Hepatocyte (in vitro differentiated cells): Measurements from ENCODE around the gene CCDC27. TPM values are rescaled to one million over a fixed set of nuclear protein-coding genes. Genes with fewer than 3 reads are reported as not detected.

ENCODE experiments used
- DNase-seq: peaks from one replicate; pipeline ENCODE4 v3.0.0-alpha.2; 2016; ENCODE audit warnings: low spot score
- H2AFZ ChIP-seq: fragments of 200-600 bp; sonication (generic); 2 replicates; pipeline ENCODE4 v1.6.0; 2016; ENCODE audit warnings: antibody characterized with exemption, mild to moderate bottlenecking
- H3K27ac ChIP-seq: fragments of 200-600 bp; sonication (generic); 2 replicates; pipeline ENCODE4 v1.5.1; 2016; ENCODE audit warnings: mild to moderate bottlenecking
- H3K27me3 ChIP-seq: fragments of 200-600 bp; sonication (generic); 2 replicates; pipeline ENCODE4 v1.6.1; 2016
- H3K36me3 ChIP-seq: fragments of 200-600 bp; sonication (generic); replicated peaks from 2 replicates; pipeline ENCODE4 v1.5.1; 2016; ENCODE audit warnings: low read depth; ENCODE audit not compliant: insufficient read depth
- H3K4me1 ChIP-seq: fragments of 200-600 bp; sonication (generic); 2 replicates; pipeline ENCODE4 v1.5.1; 2016; ENCODE audit warnings: mild to moderate bottlenecking, moderate library complexity; ENCODE audit not compliant: insufficient read depth
- H3K4me2 ChIP-seq: fragments of 200-600 bp; sonication (generic); 2 replicates; pipeline ENCODE4 v1.6.0; 2016
- H3K4me3 ChIP-seq: fragments of 200-600 bp; sonication (generic); 2 replicates; pipeline ENCODE4 v1.5.1; 2016; ENCODE audit warnings: mild to moderate bottlenecking
- H3K79me2 ChIP-seq: fragments of 200-600 bp; sonication (generic); 2 replicates; pipeline ENCODE4 v1.6.0; 2017; ENCODE audit warnings: mild to moderate bottlenecking
- H3K9me2 ChIP-seq: fragments of 200-600 bp; sonication (generic); replicated peaks from 2 replicates; pipeline ENCODE4 v1.6.0; 2017; ENCODE audit warnings: mild to moderate bottlenecking; ENCODE audit not compliant: insufficient read depth
- H3K9me3 ChIP-seq: fragments of 200-600 bp; sonication (generic); 2 replicates; pipeline ENCODE4 v1.5.1; 2016; ENCODE audit warnings: low read depth, mild to moderate bottlenecking
- H4K20me1 ChIP-seq: fragments of 200-600 bp; sonication (generic); 2 replicates; pipeline ENCODE4 v1.6.0; 2016; ENCODE audit warnings: mild to moderate bottlenecking; ENCODE audit not compliant: insufficient read depth, poor library complexity, severe bottlenecking
- EZH2 ChIP-seq: fragments of 200-600 bp; sonication (generic); IDR thresholded peaks from 2 replicates; pipeline ENCODE4 v1.6.1; 2016; ENCODE audit warnings: antibody characterized with exemption, mild to moderate bottlenecking, borderline replicate concordance
- EZH2phosphoT487 ChIP-seq: fragments of 200-600 bp; sonication (generic); IDR thresholded peaks from one replicate; pipeline ENCODE4 v1.6.1; 2018; ENCODE audit warnings: antibody characterized with exemption, mild to moderate bottlenecking, low read depth, moderate library complexity; ENCODE audit not compliant: unreplicated experiment, severe bottlenecking
- WGBS: methylation state at CpG from one replicate; pipeline ENCODE4 v1.1.6; 2016; ENCODE audit warnings: low lambda C conversion rate; ENCODE audit errors: missing lambda C conversion rate; 5-methylcytosine and 5-hydroxymethylcytosine counted together
- polyA plus RNA-seq: library from polyadenylated mRNA; unstranded; fragments of >200 nt; fragmentation: Nextera tagmentation; extraction: Ambion mirVana; gene quantifications from 2 replicates; pipeline ENCODE4 v1.2.1, GENCODE V29; 2016
- total RNA-seq: library from RNA; depleted of rRNA; stranded (reverse); fragments of >200 nt; gene quantifications from 2 replicates; pipeline ENCODE4 v1.2.3, GENCODE V29; 2014
- TF ChIP-seq, protein P1 (sequence below): fragments of 200-600 bp; sonication (generic); IDR thresholded peaks from 2 replicates; pipeline ENCODE4 v1.5.1; 2016; ENCODE audit warnings: antibody characterized with exemption, mild to moderate bottlenecking; ENCODE audit not compliant: poor library complexity

CCDC27 gene
- total and polyA plus RNA-seq, 2 experiments from 2014 or later: 0.17 to 0.59 TPM

GRCh38 chr1:3762151-3762872, 10.1 kb downstream of the CCDC27 start:
- Histone ChIP-seq H3K27me3 (no peaks in the 10 kb centered on the region), H3K4me3 (no peak overlapping the region), H3K36me3 (no peaks in the 10 kb centered on the region), H3K9me3 (no peaks in the 10 kb centered on the region), H2AFZ (no peak overlapping the region), H3K9me2 (no peaks in the 10 kb centered on the region), H3K79me2 (no peaks in the 10 kb centered on the region), H3K4me2 (no peak overlapping the region), H4K20me1 (no peaks in the 10 kb centered on the region), H3K4me1 (no peaks in the 10 kb centered on the region), H3K27ac (no peak overlapping the region)
- TF ChIP-seq EZH2 (no peak), EZH2phosphoT487 (no peak)
- TF ChIP-seq, protein P1, sequence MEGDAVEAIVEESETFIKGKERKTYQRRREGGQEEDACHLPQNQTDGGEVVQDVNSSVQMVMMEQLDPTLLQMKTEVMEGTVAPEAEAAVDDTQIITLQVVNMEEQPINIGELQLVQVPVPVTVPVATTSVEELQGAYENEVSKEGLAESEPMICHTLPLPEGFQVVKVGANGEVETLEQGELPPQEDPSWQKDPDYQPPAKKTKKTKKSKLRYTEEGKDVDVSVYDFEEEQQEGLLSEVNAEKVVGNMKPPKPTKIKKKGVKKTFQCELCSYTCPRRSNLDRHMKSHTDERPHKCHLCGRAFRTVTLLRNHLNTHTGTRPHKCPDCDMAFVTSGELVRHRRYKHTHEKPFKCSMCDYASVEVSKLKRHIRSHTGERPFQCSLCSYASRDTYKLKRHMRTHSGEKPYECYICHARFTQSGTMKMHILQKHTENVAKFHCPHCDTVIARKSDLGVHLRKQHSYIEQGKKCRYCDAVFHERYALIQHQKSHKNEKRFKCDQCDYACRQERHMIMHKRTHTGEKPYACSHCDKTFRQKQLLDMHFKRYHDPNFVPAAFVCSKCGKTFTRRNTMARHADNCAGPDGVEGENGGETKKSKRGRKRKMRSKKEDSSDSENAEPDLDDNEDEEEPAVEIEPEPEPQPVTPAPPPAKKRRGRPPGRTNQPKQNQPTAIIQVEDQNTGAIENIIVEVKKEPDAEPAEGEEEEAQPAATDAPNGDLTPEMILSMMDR: no peak
- no peak for DNase-seq
- 82% methylated on average over 15 of the region's 15 CpGs for WGBS

DNA sequence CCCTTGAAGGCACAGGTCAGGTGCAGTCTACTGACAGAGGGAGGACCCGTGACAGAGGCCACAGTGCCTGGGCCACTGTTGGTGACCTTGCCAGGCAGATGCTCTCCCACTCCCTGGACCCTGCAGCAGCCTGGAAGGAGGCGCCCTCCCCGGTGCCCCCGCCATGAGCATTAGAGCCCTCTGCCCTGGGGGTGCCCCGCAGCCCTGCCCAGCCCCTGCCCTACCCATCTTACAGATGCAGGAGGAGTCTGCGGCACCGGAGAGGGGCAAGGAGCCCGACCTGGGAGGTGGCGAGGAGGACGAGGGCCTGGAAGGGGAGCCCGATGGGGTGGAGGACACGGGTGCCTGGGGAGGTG, 10.6 kb downstream of the CCDC27 start:
- Histone ChIP-seq H3K4me3 (no peak overlapping the region), H3K9me3 (no peaks in the 10 kb centered on the region), H3K79me2 (no peaks in the 10 kb centered on the region), H3K27ac (no peak overlapping the region), H3K27me3 (no peaks in the 10 kb centered on the region), H3K4me2 (no peak overlapping the region), H3K4me1 (no peaks in the 10 kb centered on the region), H3K36me3 (no peaks in the 10 kb centered on the region), H2AFZ (no peak overlapping the region), H3K9me2 (no peaks in the 10 kb centered on the region), H4K20me1 (no peaks in the 10 kb centered on the region)
- TF ChIP-seq, protein P1: no peak
- TF ChIP-seq EZH2 (no peak), EZH2phosphoT487 (no peak)
- 81% methylated on average over 12 of the region's 12 CpGs for WGBS
- no peak for DNase-seq

DNA sequence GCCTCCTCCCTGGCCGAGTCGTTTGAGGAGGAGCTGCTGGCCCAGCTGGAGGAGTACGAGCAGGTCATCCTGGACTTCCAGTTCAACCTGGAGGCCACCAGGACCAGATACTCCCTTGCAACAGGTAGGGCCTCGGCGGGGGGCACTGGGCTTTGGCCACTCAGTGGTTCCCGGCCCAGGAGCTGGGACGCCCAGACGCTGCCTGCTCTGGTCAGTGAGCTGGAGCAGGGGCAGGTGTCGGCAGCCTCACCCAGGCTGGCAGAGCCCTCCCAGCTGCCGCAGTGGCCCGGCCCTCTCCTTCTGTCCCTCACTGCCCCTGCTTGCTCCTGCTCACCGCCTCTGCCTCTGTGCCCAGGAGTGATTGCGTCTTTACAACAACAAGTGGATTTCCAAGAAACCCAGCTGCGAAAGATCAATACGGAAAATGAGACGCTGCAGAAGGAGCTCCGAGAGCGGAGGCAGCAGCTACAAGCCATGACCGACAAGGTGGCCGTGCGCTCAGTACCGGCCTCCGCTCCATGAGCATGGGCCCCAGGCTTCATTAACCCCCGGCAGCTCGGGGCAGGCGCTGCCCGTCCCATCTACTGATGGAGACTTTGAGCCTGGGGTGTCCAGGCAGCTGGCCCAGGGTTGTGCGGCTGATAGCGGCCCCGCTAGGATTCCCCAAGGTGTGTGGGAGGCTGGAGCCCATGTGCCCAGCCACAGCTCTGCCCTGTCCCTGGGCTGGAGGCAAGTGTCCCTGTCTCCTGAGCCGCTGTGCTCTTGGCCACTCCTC, 11.3 kb downstream of the CCDC27 start:
- Histone ChIP-seq H3K9me2 (no peaks in the 10 kb centered on the region), H3K27ac (no peak overlapping the region), H3K36me3 (no peaks in the 10 kb centered on the region), H3K27me3 (no peaks in the 10 kb centered on the region), H3K9me3 (no peaks in the 10 kb centered on the region), H3K79me2 (no peaks in the 10 kb centered on the region), H4K20me1 (no peaks in the 10 kb centered on the region), H3K4me3 (no peak overlapping the region), H2AFZ (no peak overlapping the region), H3K4me2 (no peak overlapping the region), H3K4me1 (no peaks in the 10 kb centered on the region)
- no peak for TF ChIP-seq EZH2
- TF ChIP-seq, protein P1: no peak
- no peak for TF ChIP-seq EZH2phosphoT487
- 91% methylated on average over 31 of the region's 31 CpGs for WGBS
- DNase-seq: no peak
